Stimulated activated CD4-positive, alpha-beta T cell treated with anti-CD3 and anti-CD28 coated beads, Interleukin-12 subunit alpha, Interleukin-12 subunit beta, amount 100 ng/mL, for 48 hours (primary cell): ENCODE data around the gene ALG9.

Experiments
- DNase-seq, 3 donors: peaks; one replicate each; pipeline ENCODE4 v3.0.0-alpha.2; 2020; ENCODE audit warnings: low read depth in 2 of 3, low spot score in 1 of 3

ALG9 gene

GRCh38 chr11:111766834-111767142 lies 104.6 kb downstream of the ALG9 start:
- DNase-seq: no peak

- DNase-seq: peak; percentile 49 to 71 (median 60)
Measured at GRCh38 chr11:111765984-111766833, 105.2 kb downstream of the ALG9 start, which contains the start of gene PPP2R1B. Gene PPP2R1B, minus strand, starts transcription at chr11:111766389. Its CDS starts 28 bp downstream, at chr11:111766361.

GRCh38 chr11:111765320-111765983 lies 105.9 kb downstream of the ALG9 start:
- no peak for DNase-seq

- no peak for DNase-seq
Measured at GRCh38 chr11:111764621-111765020, 106.8 kb downstream of the ALG9 start.

GRCh38 chr11:111762981-111763643 lies 108.3 kb downstream of the ALG9 start:
- no peak for DNase-seq

GRCh38 chr11:111762526-111762925 lies 108.9 kb downstream of the ALG9 start:
- no peak for DNase-seq

- DNase-seq: no peak
Measured at GRCh38 chr11:111761036-111761435, 110.3 kb downstream of the ALG9 start.

GRCh38 chr11:111759778-111760407 lies 111.5 kb downstream of the ALG9 start:
- DNase-seq: no peak

GRCh38 chr11:111759376-111759775 lies 112.0 kb downstream of the ALG9 start:
- DNase-seq: no peak

- no peak for DNase-seq
Measured at GRCh38 chr11:111756097-111756496, 115.3 kb downstream of the ALG9 start.

GRCh38 chr11:111749646-111750045 lies 121.7 kb downstream of the ALG9 start:
- DNase-seq: no peak

GRCh38 chr11:111748035-111748804 lies 123.2 kb downstream of the ALG9 start:
- DNase-seq: no peak

GRCh38 chr11:111745719-111746504 lies 125.5 kb downstream of the ALG9 start:
- no peak for DNase-seq

GRCh38 chr11:111743700-111744099 lies 127.7 kb downstream of the ALG9 start:
- no peak for DNase-seq

- DNase-seq: no peak
Measured at GRCh38 chr11:111741751-111742150, 129.6 kb downstream of the ALG9 start.

GRCh38 chr11:111739299-111739698 lies 132.1 kb downstream of the ALG9 start:
- no peak for DNase-seq

- DNase-seq: no peak
Measured at GRCh38 chr11:111737444-111738210, 133.8 kb downstream of the ALG9 start.

GRCh38 chr11:111736621-111737443 lies 134.5 kb downstream of the ALG9 start:
- no peak for DNase-seq
